Sigmoid colon (tissue), 7 donors: Measurements from ENCODE around the gene ARL5C. TPM values are rescaled to one million over a fixed set of nuclear protein-coding genes. Genes with fewer than 3 reads are reported as not detected.
A peak's percentile ranks its signal among the peaks of the same experiment; 100 is the strongest.

Source experiments
- DNase-seq: peaks from one replicate; pipeline ENCODE4 v3.0.0-alpha.2; 2019
- H3K27ac ChIP-seq, 4 donors: fragments of 200-600 bp; sonication (generic); one replicate each; pipeline ENCODE4 v1.5.1; 2016 to 2019; ENCODE audit warnings: mild to moderate bottlenecking in 1 of 4
- H3K27me3 ChIP-seq, 3 donors: fragments of 200-600 bp; sonication (generic); one replicate each; pipeline ENCODE4 v1.5.1; 2019; ENCODE audit warnings: mild to moderate bottlenecking in 1 of 3
- H3K36me3 ChIP-seq, 4 donors: fragments of 200-600 bp; sonication (generic); one replicate each; pipeline ENCODE4 v1.5.1; 2016 to 2019
- H3K4me1 ChIP-seq, 4 donors: fragments of 200-600 bp; sonication (generic); one replicate each; pipeline ENCODE4 v1.5.1; 2017 to 2019
- H3K4me3 ChIP-seq, 4 donors: fragments of 200-600 bp; sonication (generic); one replicate each; pipeline ENCODE4 v1.5.1; 2017 to 2019; ENCODE audit warnings: mild to moderate bottlenecking in 2 of 4, moderate library complexity in 1 of 4
- H3K9me3 ChIP-seq, 4 donors: fragments of 200-600 bp in 3 of 4; sonication (generic) in 3 of 4; one replicate each; pipeline versions ENCODE4 v1.5.1 to v1.6.1; 2013 to 2019
- EP300 ChIP-seq, 4 donors: sonication (generic); formaldehyde crosslinking; IDR thresholded peaks; one replicate each; pipeline ENCODE4 v1.6.1; 2017; ENCODE audit warnings: antibody characterized with exemption in 4 of 4
- POLR2A ChIP-seq, 2 donors: fragments of 450-650 bp; IDR thresholded peaks; one replicate each; pipeline ENCODE4 v1.6.1; 2016; ENCODE audit warnings: antibody characterized with exemption in 2 of 2, mild to moderate bottlenecking in 2 of 2, moderate library complexity in 2 of 2
- POLR2AphosphoS5 ChIP-seq, 4 donors: sonication (generic); formaldehyde crosslinking; IDR thresholded peaks; one replicate each; pipeline ENCODE4 v1.6.1; 2017; ENCODE audit warnings: antibody characterized with exemption in 4 of 4
- WGBS, 2 donors: extraction: QIAGEN DNeasy Blood & Tissue Kit; methylation state at CpG; one replicate each; pipeline ENCODE4 v1.1.7; 2013; 5-methylcytosine and 5-hydroxymethylcytosine counted together
- intact Hi-C: fragments of 100-400 bp; cut with DNase I; formaldehyde crosslinking; loops from one replicate; pipeline ENCODE4 v1.15.1; 2023
- polyA plus RNA-seq, 3 donors: library from polyadenylated mRNA; stranded (reverse); fragments of 200-250 nt; gene quantifications; one replicate each; pipeline ENCODE4 v1.2.3, GENCODE V29; 2013
- total RNA-seq, 4 donors: library from RNA; depleted of rRNA; stranded (reverse); fragments of >200 nt; gene quantifications; one replicate each; pipeline ENCODE4 v1.1.0, GENCODE V29; 2016
- TF ChIP-seq, protein P1 (sequence below), 4 experiments: fragments of 450-650 bp in 3 of 4; fragments of 200-600 bp in 1 of 4; IDR thresholded peaks; one replicate each; pipeline ENCODE4 v1.5.1; 2016 to 2019; ENCODE audit warnings: antibody characterized with exemption in 4 of 4, mild to moderate bottlenecking in 3 of 4, moderate library complexity in 2 of 4
- donor health status: healthy with polysubstance abuse.
- donor health status: Bipolar disorder and iron deficiency.
- donor health status: healthy.

Gene ARL5C
- under 1 TPM in 1 of 4 donors, not detected in 3; 0.28 TPM for total RNA-seq
- polyA plus RNA-seq: not detected

GRCh38 chr17:39165841-39166349 is at the start of gene ARL5C:
TSS of gene ARL5C (minus strand) at chr17:39166161. CDS start at chr17:39165760, 401 bp downstream.
- 57 to 77% methylated on average over 17 of the region's 17 CpGs for WGBS, 2 donors
- H3K4me3 ChIP-seq: peak within 1 kb of the TSS; percentile 35 to 62 (median 50)
- no peaks in the 10 kb centered on the region for H3K9me3 ChIP-seq
- peak within 1 kb of the TSS in 3 of 4 donors; percentile 50 to 64 (median 60) for H3K27ac ChIP-seq
- H3K4me1 ChIP-seq: peaks cover 0 to 25% (median 16%) of the 10 kb centered on the region in 4 donors
- H3K27me3 ChIP-seq: no peaks in the 10 kb centered on the region
- no peak for DNase-seq
- intact Hi-C loops: loop anchor here (5.0 kb wide), 1 partner anchor 66 kb away; no protein-coding TSS in a partner anchor
- no peaks in the 10 kb centered on the region for H3K36me3 ChIP-seq
- TF ChIP-seq, protein P1, sequence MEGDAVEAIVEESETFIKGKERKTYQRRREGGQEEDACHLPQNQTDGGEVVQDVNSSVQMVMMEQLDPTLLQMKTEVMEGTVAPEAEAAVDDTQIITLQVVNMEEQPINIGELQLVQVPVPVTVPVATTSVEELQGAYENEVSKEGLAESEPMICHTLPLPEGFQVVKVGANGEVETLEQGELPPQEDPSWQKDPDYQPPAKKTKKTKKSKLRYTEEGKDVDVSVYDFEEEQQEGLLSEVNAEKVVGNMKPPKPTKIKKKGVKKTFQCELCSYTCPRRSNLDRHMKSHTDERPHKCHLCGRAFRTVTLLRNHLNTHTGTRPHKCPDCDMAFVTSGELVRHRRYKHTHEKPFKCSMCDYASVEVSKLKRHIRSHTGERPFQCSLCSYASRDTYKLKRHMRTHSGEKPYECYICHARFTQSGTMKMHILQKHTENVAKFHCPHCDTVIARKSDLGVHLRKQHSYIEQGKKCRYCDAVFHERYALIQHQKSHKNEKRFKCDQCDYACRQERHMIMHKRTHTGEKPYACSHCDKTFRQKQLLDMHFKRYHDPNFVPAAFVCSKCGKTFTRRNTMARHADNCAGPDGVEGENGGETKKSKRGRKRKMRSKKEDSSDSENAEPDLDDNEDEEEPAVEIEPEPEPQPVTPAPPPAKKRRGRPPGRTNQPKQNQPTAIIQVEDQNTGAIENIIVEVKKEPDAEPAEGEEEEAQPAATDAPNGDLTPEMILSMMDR (IDR thresholded peaks at IDR 0.05): no peak
- TF ChIP-seq POLR2A (IDR thresholded peaks at IDR 0.05) (no peak), POLR2AphosphoS5 (IDR thresholded peaks at IDR 0.05) (no peak), EP300 (IDR thresholded peaks at IDR 0.05) (no peak)

DNA sequence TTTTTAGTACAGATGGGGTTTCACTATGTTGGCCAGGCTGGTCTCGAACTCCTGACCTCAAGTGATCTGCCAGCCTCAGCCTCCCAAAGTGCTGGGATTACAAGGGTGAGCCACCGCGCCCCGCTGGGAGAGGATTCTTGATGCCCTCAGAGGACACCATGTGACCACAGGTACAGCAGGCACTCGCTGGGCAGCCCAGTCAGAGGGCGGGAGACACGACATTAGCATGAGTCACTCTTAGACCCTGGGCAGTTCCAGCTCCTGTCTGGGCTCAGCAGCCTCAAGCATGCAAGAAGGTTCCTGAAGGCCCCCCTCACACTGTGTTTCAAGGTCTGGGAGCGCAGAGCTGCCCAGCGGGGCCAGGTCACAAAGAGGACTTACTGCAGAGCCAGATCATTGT is 47.9 kb upstream of the ARL5C start:
- no peak for DNase-seq
- intact Hi-C loops: no loop called here
- Histone ChIP-seq H3K36me3 (no peaks in the 10 kb centered on the region), H3K9me3 (no peaks in the 10 kb centered on the region), H3K27me3 (peaks cover 0 to 30% (median 5%) of the 10 kb centered on the region in 3 donors), H3K4me3 (no peak overlapping the region), H3K27ac (no peak overlapping the region), H3K4me1 (peaks cover 0 to 18% (median 17%) of the 10 kb centered on the region in 4 donors)
- no peak for TF ChIP-seq POLR2A (IDR thresholded peaks at IDR 0.05)
- no peak for TF ChIP-seq EP300 (IDR thresholded peaks at IDR 0.05)
- no peak for TF ChIP-seq POLR2AphosphoS5 (IDR thresholded peaks at IDR 0.05)
- TF ChIP-seq, protein P1 (IDR thresholded peaks at IDR 0.05): no peak
- WGBS, 2 donors: 63 to 81% methylated on average over 9 of the region's 9 CpGs

DNA sequence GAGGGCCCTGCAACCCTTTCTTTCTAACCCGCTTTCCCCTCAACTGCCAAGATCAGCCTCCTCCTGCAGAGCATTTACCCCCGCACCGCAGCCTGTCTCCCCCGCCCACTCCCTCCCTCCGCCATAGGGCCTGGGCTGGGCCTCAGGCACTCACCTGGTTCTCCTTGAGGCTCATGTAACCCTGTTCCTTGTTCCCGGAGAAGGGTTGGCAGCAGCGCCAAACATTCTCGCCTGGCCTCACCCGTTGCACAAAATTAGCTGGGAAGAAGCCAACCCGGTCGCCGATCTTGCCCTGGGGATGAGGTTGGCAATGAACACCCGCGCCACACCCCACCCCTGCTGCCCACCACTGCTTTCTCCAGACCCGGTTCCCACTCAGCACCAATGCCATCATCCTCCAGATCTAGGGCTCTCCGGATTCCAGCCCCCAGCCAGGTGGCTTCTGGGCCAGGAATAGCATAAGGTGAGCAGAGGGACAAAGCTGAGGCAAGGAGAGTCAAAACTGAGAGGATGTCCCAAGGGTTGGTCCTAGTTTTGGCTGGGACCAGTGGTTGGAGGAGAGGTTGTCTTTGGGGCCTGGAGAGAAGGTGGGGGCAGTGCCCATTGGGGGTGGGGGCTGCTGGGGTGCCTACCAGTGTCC is 47.0 kb upstream of the ARL5C start:
- no peak overlapping the region for H3K4me3 ChIP-seq
- intact Hi-C loops: no loop called here
- no peak for DNase-seq
- TF ChIP-seq, protein P1 (IDR thresholded peaks at IDR 0.05): no peak
- TF ChIP-seq POLR2A (IDR thresholded peaks at IDR 0.05) (no peak), EP300 (IDR thresholded peaks at IDR 0.05) (no peak), POLR2AphosphoS5 (IDR thresholded peaks at IDR 0.05) (no peak)
- 26 to 66% methylated on average over 16 of the region's 16 CpGs for WGBS, 2 donors
- H3K36me3 ChIP-seq: no peaks in the 10 kb centered on the region
- no peaks in the 10 kb centered on the region for H3K9me3 ChIP-seq
- peaks cover 0 to 27% (median 5%) of the 10 kb centered on the region in 3 donors for H3K27me3 ChIP-seq
- no peak overlapping the region for H3K27ac ChIP-seq
- H3K4me1 ChIP-seq: peaks cover 0 to 25% (median 23%) of the 10 kb centered on the region in 4 donors

- intact Hi-C loops: no loop called here
- WGBS, 2 donors: 77 to 85% methylated on average over 11 of the region's 11 CpGs
- Histone ChIP-seq H3K27me3 (peaks cover 0 to 21% (median 5%) of the 10 kb centered on the region in 3 donors), H3K27ac (no peak overlapping the region), H3K36me3 (no peaks in the 10 kb centered on the region), H3K4me1 (peaks cover 0 to 25% (median 23%) of the 10 kb centered on the region in 4 donors), H3K4me3 (no peak overlapping the region), H3K9me3 (no peaks in the 10 kb centered on the region)
- DNase-seq: no peak
- TF ChIP-seq POLR2AphosphoS5 (IDR thresholded peaks at IDR 0.05): no peak
- no peak for TF ChIP-seq EP300 (IDR thresholded peaks at IDR 0.05)
- TF ChIP-seq, protein P1 (IDR thresholded peaks at IDR 0.05): no peak
- no peak for TF ChIP-seq POLR2A (IDR thresholded peaks at IDR 0.05)
Measured at GRCh38 chr17:39212195-39212810, 46.3 kb upstream of the ARL5C start.
